ENCODE results near the gene UMPS. TPM values are rescaled to one million over a fixed set of nuclear protein-coding genes. Genes with fewer than 3 reads are reported as not detected.
A peak's percentile ranks its signal among the peaks of the same experiment; 100 is the strongest.

Gene UMPS
- total and polyA plus RNA-seq, 2 experiments from 2014 or later = 21.3 to 127 TPM

DNA sequence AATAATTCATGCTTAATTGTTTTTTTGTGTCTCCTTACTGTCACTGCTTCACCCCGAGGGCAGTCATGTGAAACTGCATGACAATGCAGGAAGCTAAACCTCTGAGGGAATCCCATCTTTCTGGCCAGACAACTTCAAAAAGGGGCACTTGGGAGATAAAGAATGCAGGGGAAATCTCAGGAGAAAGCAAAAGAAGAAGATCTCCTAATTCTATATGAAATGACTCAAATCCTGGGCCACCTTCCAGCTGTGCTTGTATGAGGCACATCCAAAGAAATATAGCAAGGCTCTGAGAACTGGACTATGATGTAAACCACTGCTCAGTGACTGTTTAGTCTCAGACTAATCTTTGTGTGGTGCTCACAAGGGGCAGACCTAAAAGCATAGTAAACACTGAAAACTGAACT is 22.6 kb upstream of the UMPS start:
- peak in 1 of 2 donors; percentile 75 for DNase-seq (ENCODE audit: low read depth in 1 of 2, low spot score in 1 of 2)
- H3K27me3 ChIP-seq = no peaks in the 10 kb centered on the region
- no peaks in the 10 kb centered on the region for H3K36me3 ChIP-seq
- H3K4me1 ChIP-seq (ENCODE audit: low read depth) = no peaks in the 10 kb centered on the region
- TF ChIP-seq, protein P1, sequence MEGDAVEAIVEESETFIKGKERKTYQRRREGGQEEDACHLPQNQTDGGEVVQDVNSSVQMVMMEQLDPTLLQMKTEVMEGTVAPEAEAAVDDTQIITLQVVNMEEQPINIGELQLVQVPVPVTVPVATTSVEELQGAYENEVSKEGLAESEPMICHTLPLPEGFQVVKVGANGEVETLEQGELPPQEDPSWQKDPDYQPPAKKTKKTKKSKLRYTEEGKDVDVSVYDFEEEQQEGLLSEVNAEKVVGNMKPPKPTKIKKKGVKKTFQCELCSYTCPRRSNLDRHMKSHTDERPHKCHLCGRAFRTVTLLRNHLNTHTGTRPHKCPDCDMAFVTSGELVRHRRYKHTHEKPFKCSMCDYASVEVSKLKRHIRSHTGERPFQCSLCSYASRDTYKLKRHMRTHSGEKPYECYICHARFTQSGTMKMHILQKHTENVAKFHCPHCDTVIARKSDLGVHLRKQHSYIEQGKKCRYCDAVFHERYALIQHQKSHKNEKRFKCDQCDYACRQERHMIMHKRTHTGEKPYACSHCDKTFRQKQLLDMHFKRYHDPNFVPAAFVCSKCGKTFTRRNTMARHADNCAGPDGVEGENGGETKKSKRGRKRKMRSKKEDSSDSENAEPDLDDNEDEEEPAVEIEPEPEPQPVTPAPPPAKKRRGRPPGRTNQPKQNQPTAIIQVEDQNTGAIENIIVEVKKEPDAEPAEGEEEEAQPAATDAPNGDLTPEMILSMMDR (IDR thresholded peaks at IDR 0.05; ENCODE audit: low read depth, low read length) = no peak
- no peaks in the 10 kb centered on the region for H3K9me3 ChIP-seq (ENCODE audit: low read depth)
- no peak overlapping the region for H3K4me3 ChIP-seq
- no peak overlapping the region for H3K27ac ChIP-seq

DNA sequence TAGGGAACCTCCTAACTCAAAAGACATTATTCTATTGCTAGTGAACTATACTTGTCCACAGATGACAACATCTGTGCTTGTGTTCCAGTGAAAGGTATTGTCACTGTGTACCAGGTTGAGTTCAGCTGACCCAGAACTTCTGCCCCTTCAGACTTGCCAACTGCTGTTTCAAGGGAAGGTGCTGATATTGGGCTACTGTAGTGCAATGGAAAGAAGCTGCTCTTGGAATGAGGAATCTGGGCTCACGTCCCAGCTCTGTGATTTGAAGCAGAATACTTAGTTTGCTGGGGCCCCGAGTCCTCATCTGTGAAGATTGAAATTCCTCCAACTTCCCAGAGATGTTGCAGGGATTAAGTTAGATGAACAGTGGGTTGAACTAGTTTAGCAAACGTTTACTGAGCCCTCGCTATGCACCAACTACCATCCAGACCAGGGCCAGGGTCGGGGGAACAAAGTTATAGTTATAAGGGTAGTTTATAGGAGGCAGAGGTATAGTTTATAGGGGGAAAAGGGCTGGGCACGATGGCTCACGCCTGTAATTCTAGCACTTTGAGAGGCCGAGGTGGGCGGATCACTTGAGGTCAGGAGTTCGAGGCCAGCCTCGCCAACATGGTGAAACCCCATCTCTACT is 15.9 kb upstream of the UMPS start:
- Histone ChIP-seq H3K4me3 (no peak overlapping the region), H3K27me3 (no peaks in the 10 kb centered on the region), H3K27ac (no peak overlapping the region), H3K4me1 (ENCODE audit: low read depth) (no peaks in the 10 kb centered on the region), H3K9me3 (ENCODE audit: low read depth) (no peaks in the 10 kb centered on the region), H3K36me3 (no peaks in the 10 kb centered on the region)
- peak in 1 of 2 donors; percentile 49 for DNase-seq (ENCODE audit: low read depth in 1 of 2, low spot score in 1 of 2)
- TF ChIP-seq, protein P1 (IDR thresholded peaks at IDR 0.05; ENCODE audit: low read depth, low read length) = no peak

DNA sequence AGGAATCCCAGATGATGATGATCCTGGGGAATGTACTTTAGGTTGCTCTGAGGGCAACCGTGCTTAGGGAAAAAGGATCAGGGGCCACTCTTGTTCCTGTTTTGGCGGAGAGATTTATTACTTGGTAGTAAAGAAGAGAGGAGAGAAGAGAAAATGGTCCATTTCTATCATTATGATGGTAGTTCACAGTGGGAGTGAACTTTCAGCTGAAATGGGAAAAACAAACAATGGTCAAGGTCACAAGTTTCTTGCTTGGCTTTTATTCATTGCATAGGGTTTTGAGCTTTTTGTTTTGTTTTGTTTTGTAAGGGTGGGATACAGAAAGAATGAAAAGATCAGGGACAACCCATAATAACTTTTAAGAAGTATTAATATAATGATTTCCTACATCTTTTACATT is 7.7 kb upstream of the UMPS start:
- Histone ChIP-seq H3K27ac (no peak overlapping the region), H3K4me3 (no peak overlapping the region), H3K4me1 (ENCODE audit: low read depth) (no peaks in the 10 kb centered on the region), H3K36me3 (no peaks in the 10 kb centered on the region), H3K27me3 (peaks cover 48% of the 10 kb centered on the region), H3K9me3 (ENCODE audit: low read depth) (no peaks in the 10 kb centered on the region)
- DNase-seq (ENCODE audit: low read depth in 1 of 2, low spot score in 1 of 2) = no peak
- TF ChIP-seq, protein P1 (IDR thresholded peaks at IDR 0.05; ENCODE audit: low read depth, low read length) = no peak

DNA sequence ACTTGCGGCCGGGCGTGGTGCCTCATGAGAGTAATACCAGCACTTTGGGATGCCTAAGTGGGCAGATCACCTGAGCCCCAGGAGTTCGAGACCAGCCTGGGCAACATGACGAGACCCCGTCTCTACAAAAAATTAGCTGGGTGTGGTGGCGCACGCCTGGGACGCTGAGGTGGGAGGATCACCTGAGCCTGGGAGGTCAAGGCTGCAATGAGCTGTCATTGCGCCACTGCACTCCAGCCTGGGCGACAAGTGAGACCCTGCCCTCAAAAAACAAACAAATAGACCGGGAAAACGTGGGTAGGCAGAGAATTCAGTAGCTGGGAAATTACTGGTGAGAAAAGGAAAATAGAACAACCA is 667 bp downstream of the UMPS start:
- TF ChIP-seq, protein P1 (IDR thresholded peaks at IDR 0.05; ENCODE audit: low read depth, low read length) = no peak
- H3K4me1 ChIP-seq (ENCODE audit: low read depth) = peaks cover 5% of the 10 kb centered on the region
- H3K27me3 ChIP-seq = peaks cover 25% of the 10 kb centered on the region
- H3K36me3 ChIP-seq = peaks cover 10% of the 10 kb centered on the region
- no peaks in the 10 kb centered on the region for H3K9me3 ChIP-seq (ENCODE audit: low read depth)
- DNase-seq (ENCODE audit: low read depth in 1 of 2, low spot score in 1 of 2) = no peak
- peak overlapping the region; percentile 68 for H3K27ac ChIP-seq
- peak overlapping the region; percentile 74 for H3K4me3 ChIP-seq

DNA sequence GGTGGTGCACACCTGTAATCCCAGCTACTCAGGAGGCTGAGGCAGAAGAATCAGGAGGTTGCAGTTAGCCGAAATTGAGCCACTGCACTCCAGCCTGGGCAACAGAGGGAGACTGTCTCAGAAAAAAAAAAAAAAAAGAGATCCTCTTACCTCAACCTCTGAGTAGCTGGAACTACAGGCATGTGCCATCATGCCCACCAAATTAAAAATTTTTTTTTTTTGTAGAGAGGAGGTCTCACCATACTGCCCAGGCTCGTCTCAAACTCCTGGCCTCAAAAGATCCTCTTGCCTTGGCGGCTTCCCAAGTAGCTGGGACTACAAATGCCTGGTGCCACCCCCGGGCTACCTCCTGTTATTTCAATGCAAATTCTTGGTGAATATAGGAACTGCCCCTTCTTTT is 1.5 kb downstream of the UMPS start:
- Histone ChIP-seq H3K36me3 (peaks cover 14% of the 10 kb centered on the region), H3K27me3 (peaks cover 18% of the 10 kb centered on the region), H3K27ac (no peak overlapping the region), H3K9me3 (ENCODE audit: low read depth) (no peaks in the 10 kb centered on the region), H3K4me3 (no peak overlapping the region), H3K4me1 (ENCODE audit: low read depth) (peaks cover 5% of the 10 kb centered on the region)
- TF ChIP-seq, protein P1 (IDR thresholded peaks at IDR 0.05; ENCODE audit: low read depth, low read length) = no peak
- DNase-seq (ENCODE audit: low read depth in 1 of 2, low spot score in 1 of 2) = no peak
